ENCODE measurements around the gene FAM193B.

Gene FAM193B

DNA sequence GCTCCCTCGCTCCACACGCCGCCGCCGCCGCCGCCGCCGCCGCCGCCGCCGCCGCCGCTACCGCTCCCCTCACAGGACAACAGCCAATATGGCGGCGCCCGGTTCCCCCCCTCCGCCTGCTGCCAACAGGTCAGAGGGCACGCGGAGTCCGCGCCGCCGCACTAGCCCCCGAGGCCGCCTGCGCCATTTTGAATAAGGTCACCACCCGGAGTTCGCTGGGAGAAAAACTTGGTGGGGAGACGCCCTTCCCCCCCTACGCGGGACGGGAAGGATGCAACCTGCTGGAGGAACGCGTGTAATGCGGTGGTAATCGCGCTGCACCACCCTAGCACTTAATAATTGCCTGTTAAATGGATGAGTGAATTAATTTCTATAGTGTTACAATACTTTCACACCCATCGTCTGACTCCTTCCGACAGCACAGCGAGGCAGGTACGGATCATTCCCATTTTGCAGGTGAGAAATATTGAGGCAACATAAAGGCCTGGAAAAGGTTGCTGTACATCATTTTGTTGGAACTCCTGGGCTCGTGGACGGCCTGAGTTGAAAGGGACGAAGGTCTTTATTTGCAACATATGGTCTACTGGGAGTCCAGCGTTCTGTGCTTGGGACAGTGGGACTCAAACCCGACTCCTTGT lies at the start of gene FAM193B:
FAM193B (minus strand) TSS at position 90 of the 638 bp plus-strand sequence. CDS start 105 bp downstream, outside the sequence.
- in situ Hi-C loops (cut with MboI; ENCODE audit: low sequenced_read_pairs), result no loop called here

GRCh38 chr5:177604116-177604521 lies 49.8 kb upstream of the FAM193B start:
- in situ Hi-C loops (cut with MboI; ENCODE audit: low sequenced_read_pairs), result no loop called here

DNA sequence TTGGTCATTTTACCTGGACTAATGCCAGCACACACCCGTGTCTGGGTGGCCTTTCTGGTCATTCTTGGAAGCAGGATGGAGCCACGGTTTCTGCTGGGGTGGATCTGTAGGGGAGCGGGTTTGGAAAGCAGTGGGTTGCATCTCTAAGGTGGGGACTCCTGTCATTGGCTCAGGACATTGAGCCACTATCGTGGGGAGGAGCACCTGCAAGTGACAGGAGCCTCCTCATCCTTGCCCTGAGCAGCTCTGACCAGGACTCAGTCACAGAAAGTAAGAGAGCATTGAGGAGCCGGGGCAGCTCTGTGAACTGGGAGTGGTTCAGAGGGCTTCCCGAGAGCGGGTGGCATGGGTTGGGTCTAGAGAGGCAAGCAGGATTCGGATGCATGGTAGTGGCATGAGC lies 49.3 kb upstream of the FAM193B start:
- in situ Hi-C loops (cut with MboI; ENCODE audit: low sequenced_read_pairs), result no loop called here

DNA sequence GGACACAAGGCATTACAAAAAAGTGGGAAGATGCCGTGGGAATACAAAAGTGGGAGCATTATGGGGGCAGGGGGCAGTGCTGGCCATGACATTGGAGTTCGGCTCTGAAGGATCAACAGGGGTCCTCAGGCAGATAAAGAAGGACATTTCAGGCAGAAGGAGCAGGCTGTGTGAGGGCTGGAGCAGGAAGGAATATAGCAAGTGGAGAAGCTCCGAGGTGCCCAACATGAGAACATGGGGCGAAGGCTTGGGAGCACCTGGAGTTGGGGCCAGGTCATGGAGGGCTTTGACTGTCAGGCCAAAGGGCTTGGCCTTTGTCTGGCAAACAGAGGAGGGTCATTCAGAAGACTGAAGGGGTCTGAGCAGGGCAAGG lies 48.1 kb upstream of the FAM193B start:
- in situ Hi-C loops (cut with MboI; ENCODE audit: low sequenced_read_pairs), result no loop called here

GRCh38 chr5:177601577-177602457 lies 47.5 kb upstream of the FAM193B start:
- in situ Hi-C loops (cut with MboI; ENCODE audit: low sequenced_read_pairs), result no loop called here

DNA sequence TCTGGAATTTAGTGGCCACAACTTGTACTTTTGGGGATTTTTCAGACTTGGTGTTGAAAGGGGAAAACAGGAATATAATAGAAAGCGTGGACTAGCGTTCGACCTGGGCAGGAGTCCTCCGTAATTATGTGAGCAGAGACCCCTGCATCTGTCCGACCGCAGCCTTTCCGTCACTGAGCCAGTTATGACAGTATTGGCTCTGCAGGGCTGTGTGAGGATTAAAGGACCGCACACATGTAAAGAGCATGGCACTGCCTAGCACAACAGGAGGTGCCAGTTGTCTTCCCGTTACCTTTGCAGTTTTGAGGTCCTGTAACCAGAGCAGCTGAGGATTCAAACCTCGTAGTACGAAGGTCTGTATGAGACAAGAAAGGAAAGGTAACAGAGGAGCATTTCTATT lies 46.8 kb upstream of the FAM193B start:
- in situ Hi-C loops (cut with MboI; ENCODE audit: low sequenced_read_pairs), result no loop called here

- in situ Hi-C loops (cut with MboI; ENCODE audit: low sequenced_read_pairs), result no loop called here
Observed at GRCh38 chr5:177600508-177601018, 46.2 kb upstream of the FAM193B start.

DNA sequence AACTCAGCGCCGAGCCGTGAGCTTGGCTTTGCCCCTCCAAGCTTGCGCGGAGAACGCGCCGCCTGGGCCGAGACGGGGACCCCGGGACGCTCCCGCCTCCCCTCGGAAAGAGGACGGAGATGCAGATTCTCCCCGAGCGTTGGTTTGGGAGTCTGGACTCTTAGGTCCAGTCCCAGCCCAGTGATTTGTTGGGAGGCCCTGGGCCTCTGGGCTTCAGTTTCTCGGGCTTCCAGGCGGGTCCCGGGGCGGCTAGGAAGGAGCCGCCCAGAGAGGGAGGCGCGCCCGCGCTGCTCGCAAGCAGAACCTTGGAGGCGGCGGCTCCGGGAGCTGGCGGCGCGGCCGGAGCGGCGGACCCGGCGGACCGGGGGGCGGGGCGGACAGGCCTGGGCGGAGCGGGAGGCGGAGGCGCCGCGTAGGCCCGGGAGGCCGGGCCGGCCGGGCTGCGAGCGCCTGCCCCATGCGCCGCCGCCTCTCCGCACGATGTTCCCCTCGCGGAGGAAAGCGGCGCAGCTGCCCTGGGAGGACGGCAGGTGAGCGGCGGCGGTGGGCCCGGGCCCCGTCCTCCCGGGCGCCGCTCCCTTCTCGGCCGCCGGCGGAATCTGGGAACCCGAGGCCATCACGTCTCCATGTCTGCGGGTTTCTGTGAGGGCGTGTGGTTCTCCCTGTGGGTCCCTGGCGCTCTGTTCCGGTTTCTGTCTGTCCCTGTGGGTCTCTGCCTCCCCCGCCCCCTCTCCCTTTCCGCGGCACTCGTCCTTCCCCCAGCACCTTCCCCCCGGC lies 45.6 kb upstream of the FAM193B start, which contains the start of gene B4GALT7:
B4GALT7 (plus strand) TSS at position 402 of the 777 bp plus-strand sequence; CDS start at position 481, 79 bp downstream.
- in situ Hi-C loops (cut with MboI; ENCODE audit: low sequenced_read_pairs), result no loop called here

DNA sequence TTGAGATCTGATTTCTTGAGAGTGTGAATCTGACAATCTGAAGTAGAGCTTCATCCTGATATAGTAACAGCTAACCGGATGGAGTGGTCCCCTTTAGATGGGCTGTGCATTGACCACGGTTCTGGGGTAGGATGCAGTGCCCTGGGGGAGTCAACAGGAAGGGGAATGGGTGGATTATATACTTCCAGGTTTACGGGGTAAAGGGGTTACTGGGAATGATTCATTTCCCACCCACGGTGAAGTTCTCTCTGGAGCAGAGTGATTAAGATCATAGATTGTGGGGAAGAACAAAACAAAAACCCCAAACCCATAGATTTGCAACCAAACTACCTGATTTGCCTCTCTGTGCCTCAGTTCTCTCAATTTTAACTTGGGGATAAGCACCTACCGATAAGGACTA lies 44.1 kb upstream of the FAM193B start:
- in situ Hi-C loops (cut with MboI; ENCODE audit: low sequenced_read_pairs), result no loop called here

GRCh38 chr5:177596775-177597238 lies 42.4 kb upstream of the FAM193B start:
- in situ Hi-C loops (cut with MboI; ENCODE audit: low sequenced_read_pairs), result no loop called here

- in situ Hi-C loops (cut with MboI; ENCODE audit: low sequenced_read_pairs), result no loop called here
Observed at GRCh38 chr5:177595991-177596774, 41.8 kb upstream of the FAM193B start.

- in situ Hi-C loops (cut with MboI; ENCODE audit: low sequenced_read_pairs), result no loop called here
Observed at GRCh38 chr5:177595026-177595585, 40.7 kb upstream of the FAM193B start.

DNA sequence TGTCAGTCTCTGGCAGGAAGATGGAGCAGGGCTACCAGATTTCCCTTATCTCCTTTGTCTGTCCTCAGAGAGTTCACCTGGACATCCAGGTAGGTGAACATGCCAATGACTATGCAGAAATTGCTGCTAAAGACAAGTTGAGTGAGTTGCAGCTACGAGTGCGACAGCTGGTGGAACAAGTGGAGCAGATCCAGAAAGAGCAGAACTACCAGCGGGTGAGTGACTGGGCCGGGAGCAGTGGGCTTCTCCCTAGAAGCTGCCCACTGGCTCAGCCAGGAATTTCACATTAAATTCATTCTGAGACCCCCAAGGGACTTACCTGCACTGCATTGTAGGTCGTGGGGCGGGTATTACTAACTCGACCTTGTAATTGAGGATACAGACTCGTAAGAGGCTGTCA lies 39.7 kb upstream of the FAM193B start:
- in situ Hi-C loops (cut with MboI; ENCODE audit: low sequenced_read_pairs), result no loop called here

- in situ Hi-C loops (cut with MboI; ENCODE audit: low sequenced_read_pairs), result no loop called here
Observed at GRCh38 chr5:177593511-177593910, 39.1 kb upstream of the FAM193B start.

GRCh38 chr5:177592905-177593304 lies 38.5 kb upstream of the FAM193B start:
- in situ Hi-C loops (cut with MboI; ENCODE audit: low sequenced_read_pairs), result no loop called here

GRCh38 chr5:177592010-177592834 lies 37.9 kb upstream of the FAM193B start, which contains the start of gene TMED9:
Gene TMED9, plus strand, starts transcription at chr5:177592203. Its CDS starts 12 bp downstream, at chr5:177592215.
- in situ Hi-C loops (cut with MboI; ENCODE audit: low sequenced_read_pairs), result no loop called here

- in situ Hi-C loops (cut with MboI; ENCODE audit: low sequenced_read_pairs), result no loop called here
Observed at GRCh38 chr5:177591690-177592009, 37.3 kb upstream of the FAM193B start.

GRCh38 chr5:177590406-177590805 lies 36.0 kb upstream of the FAM193B start:
- in situ Hi-C loops (cut with MboI; ENCODE audit: low sequenced_read_pairs), result no loop called here

DNA sequence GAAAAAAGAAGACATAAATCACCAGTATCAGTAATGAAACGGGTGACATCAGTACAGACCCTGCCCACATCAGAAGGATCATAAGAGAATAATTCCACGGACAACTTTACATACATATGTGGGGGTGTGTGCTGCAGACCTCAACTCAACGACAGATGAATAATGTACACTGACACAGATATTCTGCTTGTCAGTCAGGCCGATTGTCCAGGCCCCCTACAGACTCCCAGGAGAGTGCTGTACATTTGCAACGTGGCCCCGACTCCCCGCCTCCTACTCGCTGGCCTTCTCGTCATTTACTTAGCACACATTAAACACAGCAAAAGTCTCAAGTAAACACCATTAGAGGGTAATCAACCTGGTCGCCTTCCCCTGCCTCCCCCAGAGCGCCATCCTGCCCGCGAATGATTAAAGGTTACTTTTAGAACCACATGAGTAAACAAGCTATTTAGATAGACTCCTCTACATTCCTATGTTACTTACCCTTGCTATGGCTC lies 34.1 kb upstream of the FAM193B start:
- in situ Hi-C loops (cut with MboI; ENCODE audit: low sequenced_read_pairs), result no loop called here

All from HL-60/S4 treated with retinoic acid at 250 ng/mL for 4 days and 3 days (cell line).